GM19438 (cell line): ENCODE data around the gene CBLB.

ENCODE experiments used
- ATAC-seq: cut with Tn5 transposase; IDR thresholded peaks from one replicate; pipeline ENCODE4 v1.9.1; 2021; ENCODE audit warnings: low read depth; ENCODE audit not compliant: unreplicated experiment

Gene CBLB

GRCh38 chr3:105649480-105649879, 219.3 kb downstream of the CBLB start:
- no peak for ATAC-seq

GRCh38 chr3:105647047-105647446, 221.8 kb downstream of the CBLB start:
- no peak for ATAC-seq

GRCh38 chr3:105639131-105639530, 229.7 kb downstream of the CBLB start:
- no peak for ATAC-seq

- no peak for ATAC-seq
Observed at GRCh38 chr3:105634708-105635107, 234.1 kb downstream of the CBLB start.

- no peak for ATAC-seq
Observed at GRCh38 chr3:105629718-105630117, 239.1 kb downstream of the CBLB start.

- ATAC-seq: no peak
Observed at GRCh38 chr3:105626739-105627138, 242.1 kb downstream of the CBLB start.

GRCh38 chr3:105622169-105622568, 246.6 kb downstream of the CBLB start:
- no peak for ATAC-seq

GRCh38 chr3:105620236-105620635, 248.6 kb downstream of the CBLB start:
- no peak for ATAC-seq

- no peak for ATAC-seq
Observed at GRCh38 chr3:105619651-105620050, 249.2 kb downstream of the CBLB start.

- no peak for ATAC-seq
Observed at GRCh38 chr3:105618556-105618955, 250.3 kb downstream of the CBLB start.

- no peak for ATAC-seq
Observed at GRCh38 chr3:105616374-105617121, 252.3 kb downstream of the CBLB start.

- ATAC-seq: no peak
Observed at GRCh38 chr3:105615814-105616213, 253.0 kb downstream of the CBLB start.

- no peak for ATAC-seq
Observed at GRCh38 chr3:105614288-105615030, 254.4 kb downstream of the CBLB start.

- ATAC-seq: no peak
Observed at GRCh38 chr3:105613120-105613519, 255.7 kb downstream of the CBLB start.

- no peak for ATAC-seq
Observed at GRCh38 chr3:105611304-105612192, 257.3 kb downstream of the CBLB start.

- ATAC-seq: no peak
Observed at GRCh38 chr3:105610473-105610872, 258.3 kb downstream of the CBLB start.

- no peak for ATAC-seq
Observed at GRCh38 chr3:105608623-105609022, 260.2 kb downstream of the CBLB start.

GRCh38 chr3:105606016-105606415, 262.8 kb downstream of the CBLB start:
- no peak for ATAC-seq
